Glutamatergic neuron (in vitro differentiated cells): ENCODE results near the gene NMBR. TPM values are rescaled to one million over a fixed set of nuclear protein-coding genes. Genes with fewer than 3 reads are reported as not detected.
"Not testable (repeated sequence)": the region's sequence is repeated elsewhere in the genome, so short reads cannot be mapped to it uniquely, and the experiment has no call there.

Experiments
- DNase-seq: peaks from one replicate; pipeline ENCODE4 v3.0.0; 2022
- H3K27ac Mint-ChIP-seq: one replicate; pipeline ENCODE4 v1.8.0; 2020; ENCODE audit warnings: mild to moderate bottlenecking, mixed read lengths, inconsistent platforms; ENCODE audit not compliant: unreplicated experiment
- H3K27me3 Mint-ChIP-seq: one replicate; pipeline ENCODE4 v1.8.0; 2020; ENCODE audit warnings: mild to moderate bottlenecking, moderate library complexity, mixed read lengths, inconsistent platforms; ENCODE audit not compliant: unreplicated experiment
- H3K36me3 Mint-ChIP-seq: one replicate; pipeline ENCODE4 v1.8.0; 2020; ENCODE audit warnings: mild to moderate bottlenecking, mixed read lengths, inconsistent platforms; ENCODE audit not compliant: unreplicated experiment
- H3K4me1 Mint-ChIP-seq: one replicate; pipeline ENCODE4 v1.8.0; 2020; ENCODE audit warnings: mild to moderate bottlenecking, low read depth, mixed read lengths, inconsistent platforms; ENCODE audit not compliant: unreplicated experiment
- H3K4me3 Mint-ChIP-seq: one replicate; pipeline ENCODE4 v1.8.0; 2020; ENCODE audit warnings: mild to moderate bottlenecking, mixed read lengths, inconsistent platforms; ENCODE audit not compliant: unreplicated experiment
- H3K9me3 Mint-ChIP-seq: one replicate; pipeline ENCODE4 v1.8.0; 2020; ENCODE audit warnings: mild to moderate bottlenecking, moderate library complexity, mixed read lengths, inconsistent platforms; ENCODE audit not compliant: unreplicated experiment
- total RNA-seq: library from RNA; stranded (reverse); fragmentation: NEBNext Ultra II Directional; extraction: Animal tissue kit (Norgen Biotek cat#: 25700); gene quantifications from one replicate; pipeline ENCODE4 v1.2.1, GENCODE V29; 2021; ENCODE audit not compliant: unreplicated experiment
- TF ChIP-seq, protein P1 (sequence below): fragments of 200-600 bp; sonication (generic); IDR thresholded peaks from one replicate; pipeline ENCODE4 v1.5.0; 2021; ENCODE audit not compliant: partially characterized antibody, unreplicated experiment

NMBR gene
- total RNA-seq, 1 donor from 2014 or later: not detected

GRCh38 chr6:142162780-142163179, 15.9 kb upstream of the NMBR start:
- TF ChIP-seq, protein P1, sequence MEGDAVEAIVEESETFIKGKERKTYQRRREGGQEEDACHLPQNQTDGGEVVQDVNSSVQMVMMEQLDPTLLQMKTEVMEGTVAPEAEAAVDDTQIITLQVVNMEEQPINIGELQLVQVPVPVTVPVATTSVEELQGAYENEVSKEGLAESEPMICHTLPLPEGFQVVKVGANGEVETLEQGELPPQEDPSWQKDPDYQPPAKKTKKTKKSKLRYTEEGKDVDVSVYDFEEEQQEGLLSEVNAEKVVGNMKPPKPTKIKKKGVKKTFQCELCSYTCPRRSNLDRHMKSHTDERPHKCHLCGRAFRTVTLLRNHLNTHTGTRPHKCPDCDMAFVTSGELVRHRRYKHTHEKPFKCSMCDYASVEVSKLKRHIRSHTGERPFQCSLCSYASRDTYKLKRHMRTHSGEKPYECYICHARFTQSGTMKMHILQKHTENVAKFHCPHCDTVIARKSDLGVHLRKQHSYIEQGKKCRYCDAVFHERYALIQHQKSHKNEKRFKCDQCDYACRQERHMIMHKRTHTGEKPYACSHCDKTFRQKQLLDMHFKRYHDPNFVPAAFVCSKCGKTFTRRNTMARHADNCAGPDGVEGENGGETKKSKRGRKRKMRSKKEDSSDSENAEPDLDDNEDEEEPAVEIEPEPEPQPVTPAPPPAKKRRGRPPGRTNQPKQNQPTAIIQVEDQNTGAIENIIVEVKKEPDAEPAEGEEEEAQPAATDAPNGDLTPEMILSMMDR: no peak
- no peaks in the 10 kb centered on the region for H3K36me3 Mint-ChIP-seq
- no peak overlapping the region for H3K4me3 Mint-ChIP-seq
- no peak for DNase-seq
- no peak overlapping the region for H3K27ac Mint-ChIP-seq
- peaks cover 18% of the 10 kb centered on the region for H3K4me1 Mint-ChIP-seq
- peaks cover 2% of the 10 kb centered on the region for H3K27me3 Mint-ChIP-seq
- H3K9me3 Mint-ChIP-seq: no peaks in the 10 kb centered on the region

DNA sequence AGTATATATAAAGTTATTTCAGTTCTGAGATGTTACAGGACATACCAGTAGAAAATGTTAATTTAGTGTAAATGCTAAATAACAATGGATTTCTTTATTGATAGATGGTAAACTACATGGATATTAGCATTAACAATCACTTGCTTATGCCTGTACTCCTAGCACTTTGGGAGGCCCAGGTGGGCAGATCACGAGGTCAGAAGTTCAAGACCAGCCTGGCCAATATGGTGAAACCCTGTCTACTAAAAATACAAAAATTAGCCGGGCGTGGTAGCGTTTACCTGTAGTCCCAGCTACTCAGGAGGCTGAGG, 9.8 kb upstream of the NMBR start:
- H3K36me3 Mint-ChIP-seq, H3K27me3 Mint-ChIP-seq, H3K9me3 Mint-ChIP-seq, H3K4me3 Mint-ChIP-seq, H3K4me1 Mint-ChIP-seq, H3K27ac Mint-ChIP-seq, DNase-seq: not testable (repeated sequence)
- TF ChIP-seq, protein P1: peak; percentile 39

DNA sequence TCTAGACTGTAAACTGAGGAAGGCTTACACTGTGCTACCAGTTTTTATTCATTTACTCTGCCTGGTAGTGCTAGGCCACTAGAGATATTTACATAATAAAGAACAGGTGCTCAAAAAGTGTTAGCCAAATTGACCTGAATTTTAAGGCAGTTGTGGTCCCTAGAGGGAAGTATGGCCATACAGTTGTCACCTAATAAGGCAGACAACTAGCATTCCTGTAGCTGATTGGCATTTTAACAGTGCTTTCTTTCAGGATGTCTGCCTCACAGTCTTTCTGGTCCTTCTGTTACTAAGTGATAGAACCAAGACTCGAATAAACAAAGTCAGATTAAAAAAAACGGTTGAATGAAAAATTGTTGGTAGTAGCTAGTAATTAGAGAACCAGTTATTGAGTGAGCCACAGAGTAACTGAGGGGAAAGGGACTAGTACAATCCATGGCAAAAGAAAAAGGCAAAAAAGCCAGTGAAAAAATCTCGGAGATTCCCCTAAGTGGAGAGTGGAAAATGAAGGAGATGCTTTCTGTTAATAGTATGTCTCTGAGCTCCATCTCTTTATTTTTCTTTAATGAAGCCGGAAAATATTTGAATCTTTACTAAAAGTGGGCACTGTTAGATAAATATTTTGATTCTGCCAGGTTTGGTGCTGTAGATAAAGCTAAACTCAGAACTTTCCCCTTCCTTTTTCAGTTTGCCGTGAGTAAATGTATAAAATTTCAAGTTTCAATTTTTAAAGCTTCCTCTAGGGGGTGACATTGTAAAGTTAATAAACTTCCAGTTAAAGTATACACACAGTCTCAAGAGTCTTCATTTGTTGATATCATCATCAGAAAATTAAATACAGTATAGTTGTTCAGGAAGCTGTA, 9.2 kb upstream of the NMBR start:
- TF ChIP-seq, protein P1: peak; percentile 75
- Mint-ChIP-seq H3K27ac (no peak overlapping the region), H3K36me3 (no peaks in the 10 kb centered on the region), H3K9me3 (no peaks in the 10 kb centered on the region), H3K4me3 (no peak overlapping the region), H3K27me3 (peaks cover 2% of the 10 kb centered on the region), H3K4me1 (peaks cover 3% of the 10 kb centered on the region)
- DNase-seq: no peak

DNA sequence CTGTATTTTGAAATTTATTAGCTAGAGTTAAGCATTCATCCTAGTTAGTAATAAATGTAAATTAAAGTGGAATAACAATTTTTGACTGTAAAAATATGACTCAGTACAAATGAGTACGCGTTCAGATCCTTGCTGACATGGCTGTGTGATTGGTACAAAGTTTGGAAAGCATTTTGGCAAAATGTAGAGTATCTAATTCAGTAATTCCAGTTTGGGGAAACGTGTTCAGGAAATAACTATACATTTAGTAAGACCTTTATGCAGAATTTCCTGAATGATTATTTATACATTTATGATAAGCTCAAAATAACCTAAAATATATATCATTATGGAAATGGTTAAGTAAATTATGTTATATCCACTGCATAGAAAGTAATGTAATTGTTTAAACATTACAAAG, 8.2 kb upstream of the NMBR start:
- Mint-ChIP-seq H3K4me3 (no peak overlapping the region), H3K36me3 (no peaks in the 10 kb centered on the region), H3K27ac (no peak overlapping the region), H3K4me1 (no peaks in the 10 kb centered on the region), H3K9me3 (no peaks in the 10 kb centered on the region), H3K27me3 (peaks cover 2% of the 10 kb centered on the region)
- TF ChIP-seq, protein P1: no peak
- DNase-seq: no peak

DNA sequence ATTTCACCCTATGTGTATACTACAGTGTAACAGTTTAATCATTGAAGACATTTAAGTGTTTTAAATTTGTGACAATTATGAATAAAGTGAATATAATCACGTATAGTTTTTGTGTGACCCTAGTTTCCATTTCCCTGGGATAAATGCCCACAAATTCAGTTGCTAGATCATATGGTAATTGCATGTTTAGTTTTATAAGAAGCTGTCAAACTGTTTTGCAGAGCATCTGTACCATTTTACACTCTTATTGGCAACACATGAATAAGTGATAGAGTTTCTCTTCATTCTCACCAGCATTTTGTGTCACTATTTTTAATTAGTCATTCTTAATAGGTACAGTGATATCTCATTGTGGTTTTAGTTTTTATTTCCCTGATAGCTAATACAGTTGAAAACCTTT, 7.4 kb upstream of the NMBR start:
- no peak for DNase-seq
- Mint-ChIP-seq H3K9me3 (no peaks in the 10 kb centered on the region), H3K36me3 (no peaks in the 10 kb centered on the region), H3K4me1 (no peaks in the 10 kb centered on the region), H3K27ac (no peak overlapping the region), H3K4me3 (no peak overlapping the region), H3K27me3 (no peaks in the 10 kb centered on the region)
- TF ChIP-seq, protein P1: no peak
